H1 (cell line): ENCODE results near the gene FES. TPM values are rescaled to one million over a fixed set of nuclear protein-coding genes. Genes with fewer than 3 reads are reported as not detected.

ENCODE experiments used
- CEBPB ChIP-seq: IDR thresholded peaks from 2 replicates; pipeline ENCODE4 v1.6.1; 2012; ENCODE audit warnings: low read depth, low read length
- CTCF ChIP-seq, 3 experiments: IDR thresholded peaks; 1 replicate in 2 of 3; 2 replicates in 1 of 3; pipeline versions ENCODE4 v1.5.1 to v1.6.1; 2011; ENCODE audit warnings: low read length in 3 of 3, mild to moderate bottlenecking in 3 of 3, inconsistent platforms in 2 of 3, low read depth in 1 of 3, moderate library complexity in 1 of 3; ENCODE audit not compliant: insufficient read depth in 1 of 3; ENCODE audit errors: control extremely low read depth in 1 of 3
- EP300 ChIP-seq, 2 experiments: IDR thresholded peaks; 1 replicate in 1 of 2; 2 replicates in 1 of 2; pipeline ENCODE4 v1.6.1; 2011 to 2012; ENCODE audit warnings: low read depth in 2 of 2, low read length in 2 of 2, mild to moderate bottlenecking in 2 of 2, borderline replicate concordance in 1 of 2, inconsistent platforms in 1 of 2, moderate library complexity in 1 of 2
- FOSL1 ChIP-seq: IDR thresholded peaks from 2 replicates; pipeline ENCODE4 v1.6.1; 2011; ENCODE audit warnings: mild to moderate bottlenecking, low read depth, low read length, moderate library complexity; ENCODE audit not compliant: insufficient read depth
- polyA plus RNA-seq, 7 experiments: library from polyadenylated mRNA; depleted of rRNA in 3 of 7; stranded (reverse) in 5 of 7; unstranded in 2 of 7; fragments of >200 nt in 5 of 7; fragments of 200-250 nt in 2 of 7; gene quantifications; 1 replicate in 5 of 7; 2 replicates in 1 of 7; 4 replicates in 1 of 7; pipeline versions ENCODE4 v1.2.1 to v1.2.3, GENCODE V29; 2011 to 2013; ENCODE audit warnings: missing spikeins in 2 of 7, mixed read lengths in 2 of 7
- total RNA-seq: library from RNA; stranded (reverse); fragmentation: NEBNext Ultra II Directional; extraction: Animal tissue kit (Norgen Biotek cat#: 25700); gene quantifications from 2 replicates; pipeline ENCODE4 v1.2.1, GENCODE V29; 2021

FES gene
- total and polyA plus RNA-seq, 2 of the 8 experiments (the other 6 are each of a cell fraction or from before 2014, with no cell fraction given) = 8.5 to 8.6 TPM

GRCh38 chr15:90891346-90891949 is 7.1 kb downstream of the FES start (continued):
- TF ChIP-seq CTCF (IDR thresholded peaks at IDR 0.05; ENCODE audit: control extremely low read depth in 1 of 3, insufficient read depth in 1 of 3, low read depth in 1 of 3, low read length in 3 of 3) (no peak), CEBPB (no peak), FOSL1 (no peak), EP300 (IDR thresholded peaks at IDR 0.05; ENCODE audit: borderline replicate concordance in 1 of 2, low read depth in 2 of 2, low read length in 2 of 2) (no peak)
